Measurements from ENCODE around the gene NKAIN2. TPM values are rescaled to one million over a fixed set of nuclear protein-coding genes. Genes with fewer than 3 reads are reported as not detected.

The NKAIN2 gene
- total and polyA plus RNA-seq, 2 donors (not counting 3 experiments of a cell fraction or from before 2014, with no cell fraction given) = 0.03 TPM; not detected in 1

DNA sequence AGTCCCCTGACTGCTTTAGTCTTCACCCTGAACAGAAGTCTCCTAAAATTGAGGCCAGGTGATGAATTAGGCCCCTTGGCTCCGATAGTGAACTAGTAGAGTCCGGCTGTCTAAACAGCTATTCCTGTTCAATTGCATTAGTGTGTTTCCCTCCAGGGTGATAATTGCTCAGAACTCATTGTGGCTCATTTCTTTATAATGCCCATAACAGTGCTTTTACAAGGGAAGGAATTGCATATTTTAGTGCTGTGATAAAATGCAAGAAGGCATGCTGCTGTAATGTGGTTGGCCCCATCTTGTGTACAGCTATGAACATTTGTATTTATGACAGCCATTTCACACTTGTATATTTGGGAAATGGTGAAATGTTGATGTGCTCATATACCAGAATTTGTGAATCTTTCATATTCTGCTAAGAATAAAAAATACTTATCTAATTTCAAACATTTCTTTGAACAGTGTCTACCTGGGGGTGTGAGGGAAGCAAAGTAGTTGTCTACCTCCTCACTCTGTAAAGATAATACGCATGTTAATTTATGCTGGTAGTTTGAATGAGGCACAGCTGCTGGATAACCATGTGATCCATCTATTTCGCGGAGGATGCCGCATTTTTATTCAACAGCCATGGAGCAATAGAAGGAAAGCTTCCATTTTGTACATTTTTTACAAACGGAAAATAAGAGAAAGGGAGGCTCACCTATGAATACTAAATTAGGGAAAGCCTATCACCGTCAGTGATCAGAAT is 451.4 kb downstream of the NKAIN2 start:
- no peak for FAIRE-seq
- H4K20me1 ChIP-seq (replicated peaks; ENCODE audit: control insufficient read depth, extremely low read depth, insufficient read depth, low read length) = no peaks in the 10 kb centered on the region
- intact Hi-C loops (cut with micrococcal nuclease) (no loop called here), dilution Hi-C loops (cut with MboI; ENCODE audit: extremely low pct_ligation_motif_present, low sequenced_read_pairs) (no loop called here)
- no TSS peak for BruUV-seq (replicated peaks)
- no peak overlapping the region for H3K27ac ChIP-seq (ENCODE audit: insufficient read depth, low read depth, low read length)
- H3K9me1 ChIP-seq (replicated peaks; ENCODE audit: control insufficient read depth, extremely low read depth, insufficient read depth, low read length) = no peaks in the 10 kb centered on the region
- H3K4me2 ChIP-seq (ENCODE audit: insufficient read depth, low read length) = no peak overlapping the region
- H3K4me1 ChIP-seq (ENCODE audit: control insufficient read depth, extremely low read depth, insufficient read depth, low read length) = no peaks in the 10 kb centered on the region
- no peak overlapping the region for H3K4me3 ChIP-seq (replicated peaks in 1 of 3; ENCODE audit: insufficient read depth in 1 of 3, low read depth in 1 of 3, low read length in 3 of 3)
- H3K9me3 ChIP-seq (replicated peaks; ENCODE audit: control insufficient read depth, insufficient read depth, low read length) = no peaks in the 10 kb centered on the region
- no peaks in the 10 kb centered on the region for H3K27me3 ChIP-seq (ENCODE audit: control insufficient read depth in 2 of 2, insufficient read depth in 2 of 2, low read length in 2 of 2)
- no peak overlapping the region for H3K9ac ChIP-seq (replicated peaks; ENCODE audit: extremely low read depth, insufficient read depth, low read length)
- CTCF ChIA-PET = interaction anchor here (1.0 kb wide), 1 partner anchor 8 kb away, joined by 3 read pairs; no protein-coding TSS in a partner anchor
- no peak for DNase-seq (ENCODE audit: low read depth, low spot score)
- TF ChIP-seq MAX (IDR thresholded peaks at IDR 0.05; ENCODE audit: insufficient read depth, insufficient read length) = no peak
- no peak for TF ChIP-seq EZH2 (IDR thresholded peaks at IDR 0.05; ENCODE audit: borderline replicate concordance, low read depth, low read length, severe bottlenecking)
- no peak for TF ChIP-seq MYC (IDR thresholded peaks at IDR 0.05; ENCODE audit: low read depth, low read length)
- no peak for TF ChIP-seq FOS (IDR thresholded peaks at IDR 0.05; ENCODE audit: borderline replicate concordance, insufficient read depth, low read length)
- TF ChIP-seq CTCF (IDR thresholded peaks at IDR 0.05; ENCODE audit: extremely low read depth in 1 of 2, insufficient read depth in 1 of 2, low read depth in 1 of 2, low read length in 2 of 2) = no peak
- no peak for TF ChIP-seq POLR2A (IDR thresholded peaks at IDR 0.05; ENCODE audit: low read depth, low read length)
- TF ChIP-seq JUN (IDR thresholded peaks at IDR 0.05; ENCODE audit: borderline replicate concordance, insufficient read depth, insufficient read length, low read depth) = no peak
- TF ChIP-seq POLR2AphosphoS5 (IDR thresholded peaks at IDR 0.05; ENCODE audit: insufficient read depth, low read depth, low read length) = no peak
- TF ChIP-seq GATA2 (IDR thresholded peaks at IDR 0.05; ENCODE audit: insufficient read depth, insufficient read length, low read depth, low read length) = no peak
- H2AFZ ChIP-seq (ENCODE audit: low read depth, low read length) = no peak overlapping the region
- POLR2A ChIA-PET = no interaction called here
- H3K79me2 ChIP-seq (ENCODE audit: control insufficient read depth, insufficient read depth, low read length) = no peaks in the 10 kb centered on the region
- no peaks in the 10 kb centered on the region for H3K36me3 ChIP-seq (ENCODE audit: control insufficient read depth in 2 of 2, extremely low read depth in 1 of 2, insufficient read depth in 2 of 2, low read length in 2 of 2)
